ENCODE data around the gene MAP3K10. TPM values are rescaled to one million over a fixed set of nuclear protein-coding genes. Genes with fewer than 3 reads are reported as not detected.
"Not testable (repeated sequence)": the region's sequence is repeated elsewhere in the genome, so short reads cannot be mapped to it uniquely, and the experiment has no call there.

MAP3K10 gene
- total RNA-seq, 1 donor from 2014 or later: 5.7 TPM

- Mint-ChIP-seq H3K27me3 (ENCODE audit: insufficient read depth, low read depth) (peaks cover 8% of the 10 kb centered on the region), H3K27ac (no peak overlapping the region), H3K4me1 (no peaks in the 10 kb centered on the region), H3K36me3 (no peaks in the 10 kb centered on the region), H3K4me3 (no peak overlapping the region), H3K9me3 (no peaks in the 10 kb centered on the region)
- Histone ChIP-seq H3K79me2 (ENCODE audit: low read depth) (no peaks in the 10 kb centered on the region), H3K4me3 (no peak overlapping the region), H3K9ac (no peak overlapping the region), H3K27me3 (no peaks in the 10 kb centered on the region), H3K36me3 (no peaks in the 10 kb centered on the region), H4K20me1 (ENCODE audit: low read depth) (no peaks in the 10 kb centered on the region), H2AFZ (replicated peaks) (no peak overlapping the region), H3K4me1 (no peaks in the 10 kb centered on the region), H3F3A (ENCODE audit: low read depth) (no peaks in the 10 kb centered on the region), H3K27ac (no peak overlapping the region), H3K4me2 (no peak overlapping the region), H3K9me3 (ENCODE audit: low read depth) (no peaks in the 10 kb centered on the region)
- no peak for DNase-seq (ENCODE audit: low spot score)
- TF ChIP-seq, protein P1, sequence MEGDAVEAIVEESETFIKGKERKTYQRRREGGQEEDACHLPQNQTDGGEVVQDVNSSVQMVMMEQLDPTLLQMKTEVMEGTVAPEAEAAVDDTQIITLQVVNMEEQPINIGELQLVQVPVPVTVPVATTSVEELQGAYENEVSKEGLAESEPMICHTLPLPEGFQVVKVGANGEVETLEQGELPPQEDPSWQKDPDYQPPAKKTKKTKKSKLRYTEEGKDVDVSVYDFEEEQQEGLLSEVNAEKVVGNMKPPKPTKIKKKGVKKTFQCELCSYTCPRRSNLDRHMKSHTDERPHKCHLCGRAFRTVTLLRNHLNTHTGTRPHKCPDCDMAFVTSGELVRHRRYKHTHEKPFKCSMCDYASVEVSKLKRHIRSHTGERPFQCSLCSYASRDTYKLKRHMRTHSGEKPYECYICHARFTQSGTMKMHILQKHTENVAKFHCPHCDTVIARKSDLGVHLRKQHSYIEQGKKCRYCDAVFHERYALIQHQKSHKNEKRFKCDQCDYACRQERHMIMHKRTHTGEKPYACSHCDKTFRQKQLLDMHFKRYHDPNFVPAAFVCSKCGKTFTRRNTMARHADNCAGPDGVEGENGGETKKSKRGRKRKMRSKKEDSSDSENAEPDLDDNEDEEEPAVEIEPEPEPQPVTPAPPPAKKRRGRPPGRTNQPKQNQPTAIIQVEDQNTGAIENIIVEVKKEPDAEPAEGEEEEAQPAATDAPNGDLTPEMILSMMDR (IDR thresholded peaks at IDR 0.05): no peak
- TF ChIP-seq EZH2 (IDR thresholded peaks at IDR 0.05) (no peak), EZH2phosphoT487 (IDR thresholded peaks at IDR 0.05) (no peak)
Measured at GRCh38 chr19:40144151-40144550, 47.1 kb upstream of the MAP3K10 start.

DNA sequence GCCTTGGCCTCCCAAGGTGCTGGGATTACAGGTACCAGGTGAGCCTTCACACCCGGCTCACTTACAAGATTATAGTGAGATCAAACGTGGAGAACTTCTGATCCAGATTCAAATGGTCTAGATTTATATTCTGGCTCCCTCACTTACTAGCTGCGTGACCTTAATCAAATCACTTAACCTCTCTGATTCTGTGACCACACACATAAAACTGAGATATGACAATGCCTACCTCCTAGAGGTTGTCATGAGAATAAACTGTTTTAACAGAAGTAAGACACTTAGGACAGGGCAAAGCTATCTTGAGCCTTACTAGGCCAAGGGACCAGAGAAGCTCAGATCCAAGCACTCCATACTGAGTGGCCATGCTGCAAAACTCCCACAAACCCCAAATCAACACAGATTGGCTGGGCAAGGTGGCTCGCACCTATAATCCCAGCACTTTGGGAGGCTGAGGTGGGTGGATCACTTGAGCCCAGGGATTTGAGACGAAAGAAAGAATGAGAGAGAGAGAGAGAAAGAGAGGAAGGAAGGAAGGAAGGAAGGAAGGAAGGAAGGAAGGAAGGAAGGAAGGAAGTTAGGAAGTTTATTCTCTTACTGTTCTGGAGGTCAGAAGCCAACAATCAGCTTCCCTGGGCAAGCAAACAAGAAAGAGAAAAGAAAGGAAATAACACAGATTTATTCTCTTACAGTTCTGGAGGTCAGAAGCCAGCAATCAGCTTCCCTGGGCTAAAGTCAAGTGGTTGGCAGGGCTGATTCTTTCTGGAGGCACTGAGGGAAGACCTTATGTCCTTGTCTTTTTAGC lies 46.1 kb upstream of the MAP3K10 start:
- H3F3A ChIP-seq (ENCODE audit: low read depth): no peaks in the 10 kb centered on the region
- H3K79me2 ChIP-seq (ENCODE audit: low read depth): no peaks in the 10 kb centered on the region
- H3K9ac ChIP-seq: no peak overlapping the region
- H4K20me1 ChIP-seq (ENCODE audit: low read depth): no peaks in the 10 kb centered on the region
- no peaks in the 10 kb centered on the region for H3K4me1 ChIP-seq
- H3K4me3 ChIP-seq: no peak overlapping the region
- H3K36me3 ChIP-seq: no peaks in the 10 kb centered on the region
- no peak overlapping the region for H2AFZ ChIP-seq (replicated peaks)
- H3K36me3 Mint-ChIP-seq: no peaks in the 10 kb centered on the region
- H3K9me3 ChIP-seq (ENCODE audit: low read depth): no peaks in the 10 kb centered on the region
- H3K27me3 ChIP-seq: no peaks in the 10 kb centered on the region
- H3K9me3 Mint-ChIP-seq: no peaks in the 10 kb centered on the region
- no peak overlapping the region for H3K27ac ChIP-seq
- no peak overlapping the region for H3K27ac Mint-ChIP-seq
- DNase-seq (ENCODE audit: low spot score): no peak
- peaks cover 6% of the 10 kb centered on the region for H3K27me3 Mint-ChIP-seq (ENCODE audit: insufficient read depth, low read depth)
- no peak overlapping the region for H3K4me2 ChIP-seq
- no peak for TF ChIP-seq EZH2phosphoT487 (IDR thresholded peaks at IDR 0.05)
- TF ChIP-seq, protein P1 (IDR thresholded peaks at IDR 0.05): no peak
- TF ChIP-seq EZH2 (IDR thresholded peaks at IDR 0.05): no peak
- H3K4me3 Mint-ChIP-seq: no peak overlapping the region
- no peaks in the 10 kb centered on the region for H3K4me1 Mint-ChIP-seq

DNA sequence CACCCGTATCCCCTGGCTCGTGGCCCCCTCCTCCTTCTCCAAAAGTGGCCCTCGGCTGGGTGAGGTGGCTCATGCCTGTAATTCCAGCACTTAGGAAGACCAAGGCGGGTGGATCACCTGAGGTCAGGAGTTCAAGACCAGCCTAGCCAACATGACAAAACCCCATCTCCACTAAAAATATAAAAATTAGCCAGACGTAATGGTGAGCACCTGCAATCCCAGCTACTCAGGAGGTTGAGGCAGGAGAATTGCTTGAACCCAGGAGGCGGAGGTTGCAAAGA lies 45.5 kb upstream of the MAP3K10 start:
- not testable (repeated sequence) for DNase-seq (ENCODE audit: low spot score); H3K4me3 Mint-ChIP-seq; H3K9ac ChIP-seq; H3K4me2 ChIP-seq; H3K27ac ChIP-seq; H3F3A ChIP-seq (ENCODE audit: low read depth); H3K9me3 Mint-ChIP-seq; H3K36me3 ChIP-seq; H3K27ac Mint-ChIP-seq; H4K20me1 ChIP-seq (ENCODE audit: low read depth); H3K9me3 ChIP-seq (ENCODE audit: low read depth); H3K4me3 ChIP-seq; H3K27me3 Mint-ChIP-seq (ENCODE audit: insufficient read depth, low read depth); H3K36me3 Mint-ChIP-seq; H3K4me1 ChIP-seq; H3K27me3 ChIP-seq; H3K4me1 Mint-ChIP-seq; H3K79me2 ChIP-seq (ENCODE audit: low read depth); H2AFZ ChIP-seq (replicated peaks)

GRCh38 chr19:40147338-40147692 lies 43.9 kb upstream of the MAP3K10 start:
- H3K36me3 Mint-ChIP-seq: no peaks in the 10 kb centered on the region
- H3K27ac ChIP-seq: no peak overlapping the region
- H2AFZ ChIP-seq (replicated peaks): no peak overlapping the region
- H3K4me1 ChIP-seq: no peaks in the 10 kb centered on the region
- H3K79me2 ChIP-seq (ENCODE audit: low read depth): no peaks in the 10 kb centered on the region
- no peak for TF ChIP-seq EZH2 (IDR thresholded peaks at IDR 0.05)
- no peak for TF ChIP-seq EZH2phosphoT487 (IDR thresholded peaks at IDR 0.05)
- TF ChIP-seq, protein P1 (IDR thresholded peaks at IDR 0.05): no peak
- H3K9ac ChIP-seq: no peak overlapping the region
- no peak overlapping the region for H3K27ac Mint-ChIP-seq
- peaks cover 8% of the 10 kb centered on the region for H3K27me3 Mint-ChIP-seq (ENCODE audit: insufficient read depth, low read depth)
- H3F3A ChIP-seq (ENCODE audit: low read depth): no peaks in the 10 kb centered on the region
- H3K4me3 Mint-ChIP-seq: no peak overlapping the region
- no peaks in the 10 kb centered on the region for H3K27me3 ChIP-seq
- no peaks in the 10 kb centered on the region for H3K36me3 ChIP-seq
- H3K4me2 ChIP-seq: no peak overlapping the region
- H4K20me1 ChIP-seq (ENCODE audit: low read depth): no peaks in the 10 kb centered on the region
- H3K4me3 ChIP-seq: no peak overlapping the region
- DNase-seq (ENCODE audit: low spot score): no peak
- no peaks in the 10 kb centered on the region for H3K9me3 ChIP-seq (ENCODE audit: low read depth)
- no peaks in the 10 kb centered on the region for H3K9me3 Mint-ChIP-seq
- H3K4me1 Mint-ChIP-seq: no peaks in the 10 kb centered on the region
